ENCODE measurements around the gene ANKS1B.
"Not testable (repeated sequence)": the region's sequence is repeated elsewhere in the genome, so short reads cannot be mapped to it uniquely, and the experiment has no call there.

Gene ANKS1B

GRCh38 chr12:98868076-98868475, 1116.7 kb downstream of the ANKS1B start:
- Histone ChIP-seq H3K36me3 (ENCODE audit: control insufficient read depth, insufficient read depth, low read length) (no peaks in the 10 kb centered on the region), H3K4me1 (ENCODE audit: control insufficient read depth, insufficient read depth, low read length) (no peaks in the 10 kb centered on the region), H3K9ac (ENCODE audit: low read length) (no peak overlapping the region), H3K27ac (ENCODE audit: low read depth, low read length) (no peak overlapping the region), H3K27me3 (ENCODE audit: control insufficient read depth, insufficient read depth, low read length) (no peaks in the 10 kb centered on the region), H3K4me3 (ENCODE audit: low read length) (no peak overlapping the region)

GRCh38 chr12:98864363-98864762, 1120.4 kb downstream of the ANKS1B start:
- no peaks in the 10 kb centered on the region for H3K27me3 ChIP-seq (ENCODE audit: control insufficient read depth, insufficient read depth, low read length)
- H3K27ac ChIP-seq (ENCODE audit: low read depth, low read length): no peak overlapping the region
- no peak overlapping the region for H3K9ac ChIP-seq (ENCODE audit: low read length)
- no peak overlapping the region for H3K4me3 ChIP-seq (ENCODE audit: low read length)
- no peaks in the 10 kb centered on the region for H3K4me1 ChIP-seq (ENCODE audit: control insufficient read depth, insufficient read depth, low read length)
- H3K36me3 ChIP-seq (ENCODE audit: control insufficient read depth, insufficient read depth, low read length): no peaks in the 10 kb centered on the region

- no peak overlapping the region for H3K4me3 ChIP-seq (ENCODE audit: low read length)
- H3K9ac ChIP-seq (ENCODE audit: low read length): no peak overlapping the region
- H3K27me3 ChIP-seq (ENCODE audit: control insufficient read depth, insufficient read depth, low read length): no peaks in the 10 kb centered on the region
- H3K4me1 ChIP-seq (ENCODE audit: control insufficient read depth, insufficient read depth, low read length): no peaks in the 10 kb centered on the region
- no peaks in the 10 kb centered on the region for H3K36me3 ChIP-seq (ENCODE audit: control insufficient read depth, insufficient read depth, low read length)
- H3K27ac ChIP-seq (ENCODE audit: low read depth, low read length): no peak overlapping the region
Measured at GRCh38 chr12:98863167-98863566, 1121.6 kb downstream of the ANKS1B start.

- H3K4me3 ChIP-seq (ENCODE audit: low read length): no peak overlapping the region
- no peak overlapping the region for H3K9ac ChIP-seq (ENCODE audit: low read length)
- H3K4me1 ChIP-seq (ENCODE audit: control insufficient read depth, insufficient read depth, low read length): no peaks in the 10 kb centered on the region
Measured at GRCh38 chr12:98861251-98861650, 1123.5 kb downstream of the ANKS1B start.

GRCh38 chr12:98856897-98857540, 1127.7 kb downstream of the ANKS1B start:
- Histone ChIP-seq H3K36me3 (ENCODE audit: control insufficient read depth, insufficient read depth, low read length) (no peaks in the 10 kb centered on the region), H3K4me1 (ENCODE audit: control insufficient read depth, insufficient read depth, low read length) (no peaks in the 10 kb centered on the region), H3K4me3 (ENCODE audit: low read length) (no peak overlapping the region), H3K27ac (ENCODE audit: low read depth, low read length) (no peak overlapping the region), H3K9ac (ENCODE audit: low read length) (no peak overlapping the region), H3K27me3 (ENCODE audit: control insufficient read depth, insufficient read depth, low read length) (no peaks in the 10 kb centered on the region)

More at GRCh38 chr12:98861251-98861650, 1123.5 kb downstream of the ANKS1B start:
- Histone ChIP-seq H3K27ac (ENCODE audit: low read depth, low read length) (no peak overlapping the region), H3K27me3 (ENCODE audit: control insufficient read depth, insufficient read depth, low read length) (no peaks in the 10 kb centered on the region), H3K36me3 (ENCODE audit: control insufficient read depth, insufficient read depth, low read length) (no peaks in the 10 kb centered on the region)

- H3K27me3 ChIP-seq (ENCODE audit: control insufficient read depth, insufficient read depth, low read length): no peaks in the 10 kb centered on the region
- no peak overlapping the region for H3K4me3 ChIP-seq (ENCODE audit: low read length)
- no peak overlapping the region for H3K9ac ChIP-seq (ENCODE audit: low read length)
- H3K36me3 ChIP-seq (ENCODE audit: control insufficient read depth, insufficient read depth, low read length): no peaks in the 10 kb centered on the region
- no peak overlapping the region for H3K27ac ChIP-seq (ENCODE audit: low read depth, low read length)
- H3K4me1 ChIP-seq (ENCODE audit: control insufficient read depth, insufficient read depth, low read length): no peaks in the 10 kb centered on the region
Measured at GRCh38 chr12:98852181-98852580, 1132.6 kb downstream of the ANKS1B start.

GRCh38 chr12:98847242-98847641, 1137.5 kb downstream of the ANKS1B start:
- Histone ChIP-seq H3K27ac (ENCODE audit: low read depth, low read length) (no peak overlapping the region), H3K9ac (ENCODE audit: low read length) (no peak overlapping the region)

GRCh38 chr12:98845957-98846356, 1138.8 kb downstream of the ANKS1B start:
- no peak overlapping the region for H3K27ac ChIP-seq (ENCODE audit: low read depth, low read length)

More at GRCh38 chr12:98847242-98847641, 1137.5 kb downstream of the ANKS1B start:
- Histone ChIP-seq H3K4me1 (ENCODE audit: control insufficient read depth, insufficient read depth, low read length) (no peaks in the 10 kb centered on the region), H3K4me3 (ENCODE audit: low read length) (no peak overlapping the region), H3K27me3 (ENCODE audit: control insufficient read depth, insufficient read depth, low read length) (no peaks in the 10 kb centered on the region), H3K36me3 (ENCODE audit: control insufficient read depth, insufficient read depth, low read length) (no peaks in the 10 kb centered on the region)

GRCh38 chr12:98840325-98840724, 1144.4 kb downstream of the ANKS1B start:
- no peak overlapping the region for H3K27ac ChIP-seq (ENCODE audit: low read depth, low read length)
- H3K27me3 ChIP-seq (ENCODE audit: control insufficient read depth, insufficient read depth, low read length): no peaks in the 10 kb centered on the region
- H3K9ac ChIP-seq (ENCODE audit: low read length): no peak overlapping the region
- H3K36me3 ChIP-seq (ENCODE audit: control insufficient read depth, insufficient read depth, low read length): no peaks in the 10 kb centered on the region
- H3K4me3 ChIP-seq (ENCODE audit: low read length): no peak overlapping the region
- H3K4me1 ChIP-seq (ENCODE audit: control insufficient read depth, insufficient read depth, low read length): no peaks in the 10 kb centered on the region

More at GRCh38 chr12:98845957-98846356, 1138.8 kb downstream of the ANKS1B start:
- H3K9ac ChIP-seq (ENCODE audit: low read length): no peak overlapping the region
- H3K4me3 ChIP-seq (ENCODE audit: low read length): no peak overlapping the region
- no peaks in the 10 kb centered on the region for H3K27me3 ChIP-seq (ENCODE audit: control insufficient read depth, insufficient read depth, low read length)
- H3K4me1 ChIP-seq (ENCODE audit: control insufficient read depth, insufficient read depth, low read length): no peaks in the 10 kb centered on the region
- H3K36me3 ChIP-seq (ENCODE audit: control insufficient read depth, insufficient read depth, low read length): no peaks in the 10 kb centered on the region

- Histone ChIP-seq H3K27ac (ENCODE audit: low read depth, low read length) (no peak overlapping the region), H3K9ac (ENCODE audit: low read length) (no peak overlapping the region)
Measured at GRCh38 chr12:98838231-98838647, 1146.5 kb downstream of the ANKS1B start.

GRCh38 chr12:98837134-98837752, 1147.5 kb downstream of the ANKS1B start:
- H3K4me1 ChIP-seq (ENCODE audit: control insufficient read depth, insufficient read depth, low read length); H3K27me3 ChIP-seq (ENCODE audit: control insufficient read depth, insufficient read depth, low read length); H3K9ac ChIP-seq (ENCODE audit: low read length); H3K4me3 ChIP-seq (ENCODE audit: low read length); H3K36me3 ChIP-seq (ENCODE audit: control insufficient read depth, insufficient read depth, low read length); H3K27ac ChIP-seq (ENCODE audit: low read depth, low read length): not testable (repeated sequence)

More at GRCh38 chr12:98838231-98838647, 1146.5 kb downstream of the ANKS1B start:
- H3K4me3 ChIP-seq (ENCODE audit: low read length): no peak overlapping the region
- H3K4me1 ChIP-seq (ENCODE audit: control insufficient read depth, insufficient read depth, low read length): no peaks in the 10 kb centered on the region
- H3K27me3 ChIP-seq (ENCODE audit: control insufficient read depth, insufficient read depth, low read length): no peaks in the 10 kb centered on the region
- H3K36me3 ChIP-seq (ENCODE audit: control insufficient read depth, insufficient read depth, low read length): no peaks in the 10 kb centered on the region

- Histone ChIP-seq H3K4me3 (ENCODE audit: low read length) (no peak overlapping the region), H3K9ac (ENCODE audit: low read length) (no peak overlapping the region), H3K27me3 (ENCODE audit: control insufficient read depth, insufficient read depth, low read length) (no peaks in the 10 kb centered on the region), H3K4me1 (ENCODE audit: control insufficient read depth, insufficient read depth, low read length) (no peaks in the 10 kb centered on the region), H3K27ac (ENCODE audit: low read depth, low read length) (no peak overlapping the region), H3K36me3 (ENCODE audit: control insufficient read depth, insufficient read depth, low read length) (no peaks in the 10 kb centered on the region)
Measured at GRCh38 chr12:98830657-98831056, 1154.1 kb downstream of the ANKS1B start.

Data from rectal smooth muscle tissue (tissue), 1 donor.